Osteoblast (primary cell): ENCODE results near the gene ESX1. TPM values are rescaled to one million over a fixed set of nuclear protein-coding genes. Genes with fewer than 3 reads are reported as not detected.
"Not testable (repeated sequence)": the region's sequence is repeated elsewhere in the genome, so short reads cannot be mapped to it uniquely, and the experiment has no call there.

Experiments
- DNase-seq: peaks from one replicate; pipeline ENCODE4 v3.0.0; 2011; ENCODE audit warnings: low spot score, mixed read lengths; ENCODE audit not compliant: insufficient read length; ENCODE audit errors: missing footprints
- H2AFZ ChIP-seq: 2 replicates; pipeline ENCODE4 v1.6.0; 2011; ENCODE audit warnings: mild to moderate bottlenecking, low read length
- H3K27ac ChIP-seq: 2 replicates; pipeline ENCODE4 v1.5.1; 2011; ENCODE audit warnings: mild to moderate bottlenecking, low read depth, low read length, moderate library complexity
- H3K27me3 ChIP-seq: 2 replicates; pipeline ENCODE4 v1.6.0; 2012; ENCODE audit warnings: mild to moderate bottlenecking, control low read depth, inconsistent platforms, low read length, moderate library complexity; ENCODE audit not compliant: insufficient read depth
- H3K36me3 ChIP-seq: 2 replicates; pipeline ENCODE4 v1.5.1; 2011; ENCODE audit warnings: mild to moderate bottlenecking, low read length, control low read depth, moderate library complexity; ENCODE audit not compliant: insufficient read depth
- H3K4me1 ChIP-seq: 2 replicates; pipeline ENCODE4 v1.5.1; 2011; ENCODE audit warnings: mild to moderate bottlenecking, low read length, control low read depth, moderate library complexity; ENCODE audit not compliant: insufficient read depth
- H3K4me2 ChIP-seq: 2 replicates; pipeline ENCODE4 v1.6.0; 2011; ENCODE audit warnings: mild to moderate bottlenecking, low read length; ENCODE audit not compliant: insufficient read depth
- H3K4me3 ChIP-seq: fragments of 200-600 bp; sonication (generic); 3 replicates; pipeline ENCODE4 v1.5.1; 2012; ENCODE audit warnings: mild to moderate bottlenecking, low read length, inconsistent platforms; ENCODE audit not compliant: insufficient read depth
- H3K79me2 ChIP-seq: 2 replicates; pipeline ENCODE4 v1.6.0; 2012; ENCODE audit warnings: mild to moderate bottlenecking, low read length, control low read depth, inconsistent platforms; ENCODE audit not compliant: insufficient read depth
- H3K9me3 ChIP-seq: 2 replicates; pipeline ENCODE4 v1.5.1; 2011; ENCODE audit warnings: low read depth, low read length, control low read depth
- H4K20me1 ChIP-seq: 2 replicates; pipeline ENCODE4 v1.6.0; 2012; ENCODE audit warnings: mild to moderate bottlenecking, low read length, control low read depth; ENCODE audit not compliant: insufficient read depth
- total RNA-seq: library from RNA; depleted of rRNA; stranded (reverse); fragments of >200 nt; gene quantifications from 2 replicates; pipeline ENCODE4 v1.2.3, GENCODE V29; 2012
- TF ChIP-seq, protein P1 (sequence below): IDR thresholded peaks from 2 replicates; pipeline ENCODE4 v1.5.1; 2011; ENCODE audit warnings: mild to moderate bottlenecking, low read depth, low read length, moderate library complexity; ENCODE audit errors: extremely low read depth

Gene ESX1
- total RNA-seq, 1 donor = not detected

DNA sequence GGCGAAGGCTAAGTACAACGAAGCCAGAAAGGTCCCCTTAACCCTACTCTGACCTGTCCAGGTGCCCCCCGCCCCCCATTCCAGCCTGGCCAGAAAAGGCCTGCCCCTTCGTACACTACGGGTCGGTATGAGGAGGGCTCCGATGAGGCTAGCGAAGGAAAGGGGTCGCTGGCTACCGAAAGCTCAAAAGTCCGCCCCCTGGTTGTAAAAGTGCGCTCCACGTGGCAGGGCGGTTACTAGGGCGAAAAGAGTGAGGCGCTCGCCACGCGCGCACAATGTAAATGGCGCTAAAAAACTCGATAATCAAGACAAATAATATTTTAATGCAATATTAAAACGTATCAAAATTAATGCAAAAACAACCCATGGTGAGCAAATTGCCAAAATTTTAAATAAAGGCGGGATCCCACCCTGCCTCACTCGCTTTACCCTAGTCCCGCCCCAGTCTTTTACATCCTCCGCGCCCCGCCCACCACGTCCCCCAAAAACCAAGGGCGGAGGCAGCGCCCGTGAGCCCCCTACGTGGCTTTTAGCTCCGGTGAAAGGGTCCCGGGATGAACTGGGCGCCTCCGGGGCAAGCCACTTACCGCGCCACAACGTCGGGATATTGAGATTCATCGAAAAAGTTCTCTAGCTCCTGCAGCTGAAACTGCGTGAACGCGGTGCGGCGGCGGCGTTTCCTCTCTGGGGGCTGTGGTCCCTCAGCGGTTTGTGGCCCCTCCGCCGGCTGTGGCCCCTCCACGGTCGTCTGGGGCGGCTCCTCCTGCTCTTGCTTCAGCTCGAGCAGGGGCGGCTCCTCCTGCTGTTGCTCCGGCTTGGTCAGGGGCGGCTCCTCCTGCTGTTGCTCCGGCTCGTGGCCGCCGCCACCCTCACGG is 929 bp downstream of the ESX1 start:
- no peak overlapping the region for H2AFZ ChIP-seq
- H3K4me2 ChIP-seq = no peak overlapping the region
- peaks cover 47% of the 10 kb centered on the region for H3K27me3 ChIP-seq
- H3K9me3 ChIP-seq = no peaks in the 10 kb centered on the region
- no peaks in the 10 kb centered on the region for H3K36me3 ChIP-seq
- no peak overlapping the region for H3K27ac ChIP-seq
- no peaks in the 10 kb centered on the region for H4K20me1 ChIP-seq
- no peaks in the 10 kb centered on the region for H3K79me2 ChIP-seq
- H3K4me1 ChIP-seq = no peaks in the 10 kb centered on the region
- DNase-seq = no peak
- H3K4me3 ChIP-seq = no peak overlapping the region
- TF ChIP-seq, protein P1, sequence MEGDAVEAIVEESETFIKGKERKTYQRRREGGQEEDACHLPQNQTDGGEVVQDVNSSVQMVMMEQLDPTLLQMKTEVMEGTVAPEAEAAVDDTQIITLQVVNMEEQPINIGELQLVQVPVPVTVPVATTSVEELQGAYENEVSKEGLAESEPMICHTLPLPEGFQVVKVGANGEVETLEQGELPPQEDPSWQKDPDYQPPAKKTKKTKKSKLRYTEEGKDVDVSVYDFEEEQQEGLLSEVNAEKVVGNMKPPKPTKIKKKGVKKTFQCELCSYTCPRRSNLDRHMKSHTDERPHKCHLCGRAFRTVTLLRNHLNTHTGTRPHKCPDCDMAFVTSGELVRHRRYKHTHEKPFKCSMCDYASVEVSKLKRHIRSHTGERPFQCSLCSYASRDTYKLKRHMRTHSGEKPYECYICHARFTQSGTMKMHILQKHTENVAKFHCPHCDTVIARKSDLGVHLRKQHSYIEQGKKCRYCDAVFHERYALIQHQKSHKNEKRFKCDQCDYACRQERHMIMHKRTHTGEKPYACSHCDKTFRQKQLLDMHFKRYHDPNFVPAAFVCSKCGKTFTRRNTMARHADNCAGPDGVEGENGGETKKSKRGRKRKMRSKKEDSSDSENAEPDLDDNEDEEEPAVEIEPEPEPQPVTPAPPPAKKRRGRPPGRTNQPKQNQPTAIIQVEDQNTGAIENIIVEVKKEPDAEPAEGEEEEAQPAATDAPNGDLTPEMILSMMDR = no peak

- no peaks in the 10 kb centered on the region for H3K79me2 ChIP-seq
- no peak for DNase-seq
- H3K27me3 ChIP-seq = peaks cover 48% of the 10 kb centered on the region
- no peak overlapping the region for H3K4me3 ChIP-seq
- TF ChIP-seq, protein P1 = no peak
- H3K4me1 ChIP-seq = no peaks in the 10 kb centered on the region
- H4K20me1 ChIP-seq = no peaks in the 10 kb centered on the region
- no peak overlapping the region for H2AFZ ChIP-seq
- H3K9me3 ChIP-seq = no peaks in the 10 kb centered on the region
- H3K4me2 ChIP-seq = no peak overlapping the region
- H3K36me3 ChIP-seq = no peaks in the 10 kb centered on the region
- H3K27ac ChIP-seq = no peak overlapping the region
Measured at GRCh38 chrX:104250470-104250869, 4.3 kb downstream of the ESX1 start.

GRCh38 chrX:104230060-104230459 is 24.7 kb downstream of the ESX1 start:
- not testable (repeated sequence) for H3K27me3 ChIP-seq, H3K4me3 ChIP-seq, DNase-seq, H3K36me3 ChIP-seq, H2AFZ ChIP-seq, H3K9me3 ChIP-seq, H4K20me1 ChIP-seq, H3K79me2 ChIP-seq, H3K4me2 ChIP-seq, H3K27ac ChIP-seq, H3K4me1 ChIP-seq

GRCh38 chrX:104211187-104211586 is 43.5 kb downstream of the ESX1 start:
- DNase-seq = no peak
- Histone ChIP-seq H2AFZ (no peak overlapping the region), H3K27ac (no peak overlapping the region), H3K4me2 (no peak overlapping the region), H3K4me3 (no peak overlapping the region), H3K4me1 (no peaks in the 10 kb centered on the region), H3K27me3 (peaks cover 8% of the 10 kb centered on the region), H3K9me3 (no peaks in the 10 kb centered on the region), H3K36me3 (no peaks in the 10 kb centered on the region), H3K79me2 (no peaks in the 10 kb centered on the region), H4K20me1 (no peaks in the 10 kb centered on the region)
- TF ChIP-seq, protein P1 = no peak
